Transverse colon (tissue), 4 donors: Measurements from ENCODE around the gene KSR1. TPM values are rescaled to one million over a fixed set of nuclear protein-coding genes. Genes with fewer than 3 reads are reported as not detected.

ENCODE experiments used
- DNase-seq: peaks from one replicate; pipeline ENCODE4 v3.0.0-alpha.2; 2019
- H3K27ac ChIP-seq, 4 donors: fragments of 200-600 bp; sonication (generic); 2 replicates each; pipeline ENCODE4 v1.5.1; 2016 to 2018; ENCODE audit warnings: inconsistent platforms in 4 of 4
- H3K27me3 ChIP-seq: fragments of 200-600 bp; sonication (generic); 2 replicates; pipeline ENCODE4 v1.5.1; 2017; ENCODE audit warnings: inconsistent platforms
- H3K36me3 ChIP-seq, 4 donors: fragments of 200-600 bp; sonication (generic); 2 replicates each; pipeline ENCODE4 v1.5.1; 2017 to 2019; ENCODE audit warnings: inconsistent platforms in 4 of 4
- H3K4me1 ChIP-seq, 4 donors: fragments of 200-600 bp; sonication (generic); 2 replicates each; pipeline ENCODE4 v1.5.1; 2017 to 2020; ENCODE audit warnings: inconsistent platforms in 4 of 4
- H3K4me3 ChIP-seq, 4 donors: fragments of 200-600 bp; sonication (generic); 1 replicate in 1 of 4; 2 replicates in 3 of 4; pipeline versions ENCODE4 v1.5.1 to v1.6.1; 2017 to 2019; ENCODE audit warnings: inconsistent platforms in 4 of 4
- H3K9me3 ChIP-seq, 2 donors: fragments of 200-600 bp; sonication (generic); 2 replicates each; pipeline ENCODE4 v1.5.1; 2017 to 2019; ENCODE audit warnings: inconsistent platforms in 2 of 2
- EP300 ChIP-seq: sonication (generic); formaldehyde crosslinking; IDR thresholded peaks from one replicate; pipeline ENCODE4 v1.6.1; 2017; ENCODE audit warnings: antibody characterized with exemption, low read depth
- POLR2A ChIP-seq: fragments of 450-650 bp; IDR thresholded peaks from one replicate; pipeline ENCODE4 v1.6.1; 2016; ENCODE audit warnings: antibody characterized with exemption, mild to moderate bottlenecking, moderate library complexity
- POLR2AphosphoS5 ChIP-seq, 3 donors: sonication (generic); formaldehyde crosslinking; IDR thresholded peaks; one replicate each; pipeline ENCODE4 v1.6.1; 2016; ENCODE audit warnings: antibody characterized with exemption in 3 of 3
- WGBS, 2 donors: methylation state at CpG; one replicate each; pipeline ENCODE4 v1.1.5; 2018; ENCODE audit warnings: low coverage in 1 of 2; 5-methylcytosine and 5-hydroxymethylcytosine counted together
- in situ Hi-C, 4 donors: fragments of 200-750 bp; cut with MboI; loops; one replicate each; pipeline versions ENCODE4 v1.15.0 to v1.15.1; 2017; ENCODE audit warnings: low sequenced_read_pairs in 3 of 4, low pct_ligation_motif_present in 1 of 4, low pct_unique_long_range_greater_than_20kb in 1 of 4
- intact Hi-C: fragments of 100-400 bp; cut with DNase I; formaldehyde crosslinking; loops from one replicate; pipeline ENCODE4 v1.15.1; 2023; ENCODE audit warnings: low total_unique reads
- total RNA-seq, 4 donors: library from RNA; depleted of rRNA; stranded (reverse); fragments of >200 nt; gene quantifications; one replicate each; pipeline ENCODE4 v1.1.0, GENCODE V29; 2016
- TF ChIP-seq, protein P1 (sequence below), 5 experiments: fragments of 200-600 bp in 3 of 5; fragments of 450-650 bp in 2 of 5; sonication (generic) in 3 of 5; IDR thresholded peaks; 1 replicate in 2 of 5; 2 replicates in 3 of 5; pipeline ENCODE4 v1.5.1; 2016 to 2017; ENCODE audit warnings: antibody characterized with exemption in 5 of 5, inconsistent platforms in 3 of 5, mild to moderate bottlenecking in 2 of 5, moderate library complexity in 1 of 5

The KSR1 gene
- total RNA-seq, 4 donors from 2014 or later = 8.2 to 55.7 (median 30.9) TPM

DNA sequence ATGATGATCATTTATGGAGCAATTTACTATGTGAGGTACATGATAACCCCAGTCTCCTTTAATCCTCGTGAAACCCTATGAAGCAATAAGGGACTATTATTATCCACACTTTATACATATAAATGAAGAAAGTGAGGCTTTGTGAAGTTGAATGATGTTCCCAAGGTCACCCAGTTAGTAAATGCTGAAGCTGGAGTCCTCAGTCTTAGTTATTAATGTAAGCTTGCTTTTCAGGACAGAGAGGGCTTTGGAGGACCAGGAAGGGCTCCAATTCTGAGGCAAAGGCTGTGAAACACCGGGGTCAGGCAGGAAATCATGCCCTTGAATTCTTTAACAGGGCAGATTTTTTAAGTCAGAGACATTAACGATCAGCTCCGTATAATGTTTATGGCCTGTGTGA, 36.8 kb downstream of the KSR1 start:
- H3K36me3 ChIP-seq = no peaks in the 10 kb centered on the region
- in situ Hi-C loops (loop anchor here in 2 of 4 donors (10.0 to 25.0 kb wide), 2 partner anchors 94 to 102 kb away; no protein-coding TSS in a partner anchor), intact Hi-C loops (no loop called here)
- 63 to 80% methylated on average over 1 to 4 of the region's 4 CpGs for WGBS, 2 donors
- H3K9me3 ChIP-seq = no peaks in the 10 kb centered on the region
- no peak overlapping the region for H3K27ac ChIP-seq
- no peaks in the 10 kb centered on the region for H3K27me3 ChIP-seq
- TF ChIP-seq, protein P1, sequence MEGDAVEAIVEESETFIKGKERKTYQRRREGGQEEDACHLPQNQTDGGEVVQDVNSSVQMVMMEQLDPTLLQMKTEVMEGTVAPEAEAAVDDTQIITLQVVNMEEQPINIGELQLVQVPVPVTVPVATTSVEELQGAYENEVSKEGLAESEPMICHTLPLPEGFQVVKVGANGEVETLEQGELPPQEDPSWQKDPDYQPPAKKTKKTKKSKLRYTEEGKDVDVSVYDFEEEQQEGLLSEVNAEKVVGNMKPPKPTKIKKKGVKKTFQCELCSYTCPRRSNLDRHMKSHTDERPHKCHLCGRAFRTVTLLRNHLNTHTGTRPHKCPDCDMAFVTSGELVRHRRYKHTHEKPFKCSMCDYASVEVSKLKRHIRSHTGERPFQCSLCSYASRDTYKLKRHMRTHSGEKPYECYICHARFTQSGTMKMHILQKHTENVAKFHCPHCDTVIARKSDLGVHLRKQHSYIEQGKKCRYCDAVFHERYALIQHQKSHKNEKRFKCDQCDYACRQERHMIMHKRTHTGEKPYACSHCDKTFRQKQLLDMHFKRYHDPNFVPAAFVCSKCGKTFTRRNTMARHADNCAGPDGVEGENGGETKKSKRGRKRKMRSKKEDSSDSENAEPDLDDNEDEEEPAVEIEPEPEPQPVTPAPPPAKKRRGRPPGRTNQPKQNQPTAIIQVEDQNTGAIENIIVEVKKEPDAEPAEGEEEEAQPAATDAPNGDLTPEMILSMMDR (IDR thresholded peaks at IDR 0.05) = no peak
- TF ChIP-seq EP300 (no peak), POLR2AphosphoS5 (IDR thresholded peaks at IDR 0.05) (no peak), POLR2A (no peak)
- peaks cover 23 to 48% (median 33%) of the 10 kb centered on the region in 4 donors for H3K4me1 ChIP-seq
- no peak overlapping the region for H3K4me3 ChIP-seq
- no peak for DNase-seq

DNA sequence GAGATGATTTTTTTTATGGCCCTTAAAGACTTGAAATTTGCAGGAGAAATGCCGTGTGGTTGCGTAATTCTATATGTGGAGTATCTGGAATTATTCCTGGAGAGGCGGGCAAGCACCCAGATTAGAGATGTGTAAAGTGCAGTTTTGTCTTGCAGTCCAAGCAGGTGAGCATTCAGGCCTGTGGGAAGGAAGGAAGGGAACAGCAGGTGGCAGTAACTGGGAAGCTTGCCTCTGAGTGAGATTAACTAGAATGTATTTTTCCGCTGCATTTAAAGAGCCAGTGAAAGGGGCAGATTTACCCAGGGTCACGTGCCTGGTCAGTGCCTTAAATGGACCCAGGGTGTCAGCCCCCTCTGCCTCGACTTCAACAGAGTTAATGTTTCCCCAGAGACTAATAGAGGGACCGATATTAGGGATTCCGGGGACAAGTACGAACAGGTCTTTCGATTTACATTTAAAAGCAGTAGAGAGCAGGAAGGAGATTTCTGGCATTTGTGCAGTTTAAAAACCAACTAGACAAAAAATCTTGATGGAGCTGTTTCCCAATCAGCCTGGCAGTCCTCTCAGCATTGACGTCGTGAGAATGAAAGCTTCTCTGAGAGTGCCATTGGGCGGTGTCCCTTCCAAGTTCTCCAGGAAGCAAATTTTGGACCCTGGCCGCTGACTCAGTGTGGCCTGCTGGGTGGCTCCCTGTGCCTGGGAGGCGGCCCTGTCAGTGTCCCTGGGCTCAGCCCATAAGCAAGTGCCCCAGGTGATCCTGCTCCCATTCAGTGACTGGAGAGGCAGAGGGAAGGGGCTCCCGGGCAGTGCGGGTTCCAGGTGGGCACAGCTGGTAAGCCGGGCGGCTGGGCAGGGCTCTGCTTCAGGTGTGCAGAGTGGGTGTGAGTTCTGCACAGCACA, 38.2 kb downstream of the KSR1 start:
- peak; percentile 92 for DNase-seq
- no peaks in the 10 kb centered on the region for H3K36me3 ChIP-seq
- TF ChIP-seq, protein P1 (IDR thresholded peaks at IDR 0.05) = peak; percentile 35 to 75 (median 53)
- TF ChIP-seq POLR2AphosphoS5 (IDR thresholded peaks at IDR 0.05) (peak in 2 of 3 donors; percentile 71 to 83), POLR2A (peak; percentile 68), EP300 (no peak)
- H3K4me1 ChIP-seq = peaks cover 17 to 36% (median 26%) of the 10 kb centered on the region in 4 donors
- H3K4me3 ChIP-seq = peak overlapping the region in 3 of 4 donors; percentile 13 to 41 (median 24)
- in situ Hi-C loops = loop anchor here in 2 of 4 donors (10.0 to 25.0 kb wide), 2 partner anchors 93 to 100 kb away; no protein-coding TSS in a partner anchor
- 48% methylated on average over 10 to 19 of the region's 19 CpGs for WGBS, 2 donors
- peak overlapping the region; percentile 69 to 83 (median 80) for H3K27ac ChIP-seq
- intact Hi-C loops = no loop called here
- H3K27me3 ChIP-seq = no peaks in the 10 kb centered on the region
- no peaks in the 10 kb centered on the region for H3K9me3 ChIP-seq

DNA sequence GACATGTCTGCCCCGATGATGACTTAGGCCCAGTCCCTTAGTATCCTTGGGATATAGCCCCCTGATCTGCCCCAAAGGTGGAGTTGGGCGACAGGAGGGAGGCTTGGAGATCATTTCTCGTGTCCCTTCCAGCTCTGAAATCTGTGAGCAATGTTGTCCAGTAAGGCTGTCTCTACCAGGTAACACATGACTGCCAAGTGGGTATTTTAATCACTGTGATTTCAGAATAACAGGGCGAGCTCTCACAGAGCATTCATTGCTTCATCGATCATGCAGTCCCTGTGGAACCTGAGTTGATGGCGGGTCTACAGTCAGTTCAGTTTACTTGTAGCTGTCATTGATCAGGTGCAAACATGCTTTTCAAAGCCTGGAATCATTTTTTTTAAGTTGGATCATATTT, 39.2 kb downstream of the KSR1 start:
- in situ Hi-C loops = loop anchor here in 2 of 4 donors (10.0 to 25.0 kb wide), 2 partner anchors 92 to 99 kb away; no protein-coding TSS in a partner anchor
- TF ChIP-seq EP300 (no peak), POLR2AphosphoS5 (IDR thresholded peaks at IDR 0.05) (no peak), POLR2A (no peak)
- TF ChIP-seq, protein P1 (IDR thresholded peaks at IDR 0.05) = no peak

DNA sequence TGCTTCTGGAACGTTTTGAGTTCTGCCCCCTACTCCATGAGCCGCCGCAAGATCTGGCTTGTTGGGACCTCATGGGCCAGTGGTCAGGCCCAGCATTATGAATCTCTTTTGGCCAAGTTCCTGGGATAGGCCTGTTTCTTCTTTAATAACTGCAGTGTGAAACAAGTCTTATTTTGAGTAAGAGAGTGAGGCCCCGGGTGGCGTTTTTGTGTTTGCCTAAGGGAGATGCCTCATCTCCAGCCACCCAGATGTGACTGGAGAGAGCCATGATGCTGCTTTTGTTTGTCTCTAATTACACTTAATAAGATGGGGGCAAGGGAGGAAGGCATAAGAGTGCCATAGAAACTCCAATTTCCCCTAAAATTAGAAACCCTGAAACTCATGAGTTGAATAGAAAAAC, 39.8 kb downstream of the KSR1 start:
- no peak for TF ChIP-seq POLR2A
- TF ChIP-seq EP300 = no peak
- TF ChIP-seq, protein P1 (IDR thresholded peaks at IDR 0.05) = no peak
- no peak for TF ChIP-seq POLR2AphosphoS5 (IDR thresholded peaks at IDR 0.05)
- H3K27me3 ChIP-seq = no peaks in the 10 kb centered on the region
- H3K9me3 ChIP-seq = no peaks in the 10 kb centered on the region
- 25 to 62% methylated on average over 2 to 5 of the region's 5 CpGs for WGBS, 2 donors
- H3K27ac ChIP-seq = no peak overlapping the region
- peaks cover 16 to 32% (median 23%) of the 10 kb centered on the region in 4 donors for H3K4me1 ChIP-seq
- no peak overlapping the region for H3K4me3 ChIP-seq
- in situ Hi-C loops = loop anchor here in 2 of 4 donors (10.0 to 25.0 kb wide), 2 partner anchors 91 to 99 kb away; no protein-coding TSS in a partner anchor
- H3K36me3 ChIP-seq = no peaks in the 10 kb centered on the region
- DNase-seq = no peak
- intact Hi-C loops = no loop called here

More for the DNA sequence above, 39.2 kb downstream of the KSR1 start:
- WGBS, 2 donors = 92% methylated on average over 6 of the region's 6 CpGs; no CpG with 5 or more reads in 1 of the 2 donors
- Histone ChIP-seq H3K27ac (peak overlapping the region; percentile 69 to 83 (median 80)), H3K27me3 (no peaks in the 10 kb centered on the region), H3K4me3 (no peak overlapping the region), H3K9me3 (no peaks in the 10 kb centered on the region), H3K4me1 (peaks cover 16 to 32% (median 23%) of the 10 kb centered on the region in 4 donors), H3K36me3 (no peaks in the 10 kb centered on the region)
- intact Hi-C loops = no loop called here
- no peak for DNase-seq
